Ishikawa (cell line): Measurements from ENCODE around the gene TAS2R43.
"Not testable (repeated sequence)": the region's sequence is repeated elsewhere in the genome, so short reads cannot be mapped to it uniquely, and the experiment has no call there.

ENCODE experiments used
- NFIC ChIP-seq: IDR thresholded peaks from 2 replicates; pipeline ENCODE4 v1.6.1; 2012
- REST ChIP-seq: IDR thresholded peaks from 2 replicates; pipeline ENCODE4 v1.6.1; 2012; ENCODE audit warnings: low read depth, mild to moderate bottlenecking
- YY1 ChIP-seq: IDR thresholded peaks from 2 replicates; pipeline ENCODE4 v1.6.1; 2012; ENCODE audit warnings: low read depth

GRCh38 chr12:11062194-11062593, 29.9 kb downstream of the TAS2R43 start, which contains the start of gene TAS2R46:
- not testable (repeated sequence) for TF ChIP-seq YY1, REST, NFIC
